Mesenchymal stem cell (in vitro differentiated cells and primary cell): ENCODE measurements around the gene SPATS2. TPM values are rescaled to one million over a fixed set of nuclear protein-coding genes. Genes with fewer than 3 reads are reported as not detected.

Source experiments
- small RNA-seq: library from polyadenylated mRNA; stranded (forward); fragments of <200 nt; extraction: miRNeasy Mini kit (QIAGEN cat#:217004); gene quantifications from one replicate; pipeline ENCODE3, GENCODE V24; 2013; ENCODE audit warnings: low read depth

SPATS2 gene

Small RNA genes within 50 kb of the gene (small RNA-seq; reads per million reads assigned to genes)
- not detected for gene AC125611.1
